Endometrial microvascular endothelial cells (primary cell): ENCODE measurements around the gene ETHE1. TPM values are rescaled to one million over a fixed set of nuclear protein-coding genes. Genes with fewer than 3 reads are reported as not detected.
"Not testable (repeated sequence)": the region's sequence is repeated elsewhere in the genome, so short reads cannot be mapped to it uniquely, and the experiment has no call there.

Source experiments
- in situ Hi-C: cut with HindIII; loops from 2 replicates; pipeline ENCODE4 v1.10.0; 2017; ENCODE audit warnings: low sequenced_read_pairs, low pct_unique_long_range_greater_than_20kb; ENCODE audit errors: inconsistent ontology term
- total RNA-seq: library from RNA; depleted of rRNA; stranded (reverse); fragments of >200 nt; gene quantifications from one replicate; pipeline ENCODE4 v1.2.3, GENCODE V29; 2015; ENCODE audit errors: inconsistent ontology term

The ETHE1 gene
- total RNA-seq, 1 donor from 2014 or later, result 52.6 TPM

DNA sequence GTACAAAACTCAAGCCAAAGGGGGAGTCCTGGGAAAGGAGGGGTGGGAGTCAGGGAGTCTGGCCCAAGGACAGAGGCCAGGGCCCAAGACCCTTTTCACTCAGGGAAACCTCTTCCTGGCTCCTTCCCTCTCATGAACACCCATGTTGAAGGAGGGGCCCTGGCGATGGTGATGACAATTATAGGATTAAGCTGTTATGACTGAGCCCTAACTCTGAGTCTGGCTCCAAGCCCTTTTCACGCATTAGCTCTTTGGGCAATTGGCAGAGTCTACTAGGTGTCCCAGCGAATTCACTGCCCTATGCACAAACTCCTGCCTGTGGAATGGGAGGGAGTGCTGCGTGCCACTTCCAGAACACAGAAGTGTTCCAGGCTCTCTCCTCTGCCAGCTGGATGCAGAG lies 26.7 kb upstream of the ETHE1 start:
- in situ Hi-C loops, result no loop called here

DNA sequence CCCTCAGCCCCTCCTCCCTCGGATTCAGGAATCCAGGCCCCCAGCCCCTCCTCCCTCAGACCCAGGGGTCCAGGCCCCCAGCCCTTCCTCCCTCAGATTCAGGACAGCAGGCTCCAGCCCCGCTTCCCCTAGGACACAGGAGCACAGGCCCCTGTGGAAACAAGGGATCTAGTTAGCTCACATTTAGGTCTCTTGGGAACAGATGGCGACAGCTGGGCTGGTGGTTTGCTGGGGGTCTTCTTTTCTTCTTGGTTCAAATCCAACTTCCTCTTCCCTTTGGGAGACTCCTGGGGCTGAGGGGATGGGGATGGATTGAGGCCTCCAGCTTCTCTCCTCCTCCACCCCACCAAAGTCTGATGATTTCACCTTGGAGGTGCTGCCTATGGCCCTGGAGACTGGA lies 25.6 kb upstream of the ETHE1 start:
- in situ Hi-C loops, result no loop called here

DNA sequence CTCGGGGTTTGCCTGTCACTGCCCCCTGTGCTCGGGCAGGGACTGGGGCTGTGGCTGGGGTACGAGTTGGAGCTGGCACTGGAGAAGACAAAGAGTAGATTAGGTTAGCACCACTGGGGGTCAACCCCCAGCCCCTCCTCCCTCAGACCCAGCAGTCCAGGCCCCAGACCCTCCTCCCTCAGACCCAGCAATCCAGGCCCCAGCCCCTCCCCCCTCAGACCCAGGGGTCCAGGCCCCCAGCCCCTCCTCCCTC lies 25.1 kb upstream of the ETHE1 start:
- in situ Hi-C loops, result no loop called here

DNA sequence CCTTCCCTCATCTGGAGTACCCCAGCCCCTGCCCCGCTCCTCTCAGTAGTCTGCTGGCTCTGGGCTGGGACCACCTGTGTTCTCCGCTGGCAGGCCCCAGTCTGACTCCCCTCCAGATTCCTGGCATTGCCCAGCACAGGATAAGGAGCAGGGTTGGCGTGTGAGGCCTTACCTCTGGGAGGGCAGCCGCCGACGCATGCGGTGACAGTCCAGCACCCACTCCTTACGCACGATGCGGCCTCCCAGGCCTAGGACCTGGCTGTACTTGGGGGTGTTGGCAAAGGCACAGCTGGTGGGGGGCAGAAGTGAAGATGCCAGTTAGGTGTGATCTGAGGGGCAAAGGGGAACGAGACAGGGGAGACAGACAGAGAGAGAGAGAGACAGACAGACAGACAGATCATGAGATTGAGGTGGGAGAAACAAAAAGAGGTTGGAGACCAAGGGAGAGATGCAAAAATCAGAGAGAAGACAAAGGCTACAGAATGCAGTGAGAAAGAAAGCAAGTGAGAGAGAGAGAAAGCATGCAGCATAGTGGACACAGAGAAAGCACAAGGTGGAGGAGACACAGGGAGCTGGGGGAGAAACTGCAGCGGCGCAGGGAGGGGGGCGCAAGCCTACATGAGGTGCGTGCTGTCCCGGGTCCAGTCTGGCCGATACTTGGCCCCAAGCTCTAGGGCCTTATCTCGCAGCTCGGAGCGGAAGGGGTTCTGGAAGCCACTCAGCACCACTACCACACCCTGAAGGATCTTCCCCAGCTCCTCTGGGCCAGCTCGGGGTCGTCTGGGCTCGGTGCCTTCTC lies 24.6 kb upstream of the ETHE1 start:
- in situ Hi-C loops, result no loop called here

DNA sequence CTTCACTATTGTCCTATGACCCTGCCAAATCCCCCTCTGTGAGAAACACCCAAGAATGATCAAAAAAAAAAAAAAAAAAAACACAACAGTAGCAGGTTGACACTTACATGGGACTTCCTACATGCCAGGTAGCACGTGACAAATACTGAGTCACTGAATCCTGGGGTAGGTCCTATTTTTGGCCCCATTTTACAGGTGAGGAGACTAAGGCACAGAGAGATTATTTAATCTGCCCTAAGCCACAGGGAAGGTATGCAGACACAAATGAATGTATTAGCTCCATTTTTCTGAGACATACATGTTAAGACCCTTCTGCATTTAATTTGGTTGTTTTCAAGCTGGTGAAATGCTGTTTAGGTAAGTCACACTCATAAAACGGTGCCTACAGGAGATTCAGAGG lies 21.7 kb upstream of the ETHE1 start:
- in situ Hi-C loops, result no loop called here

DNA sequence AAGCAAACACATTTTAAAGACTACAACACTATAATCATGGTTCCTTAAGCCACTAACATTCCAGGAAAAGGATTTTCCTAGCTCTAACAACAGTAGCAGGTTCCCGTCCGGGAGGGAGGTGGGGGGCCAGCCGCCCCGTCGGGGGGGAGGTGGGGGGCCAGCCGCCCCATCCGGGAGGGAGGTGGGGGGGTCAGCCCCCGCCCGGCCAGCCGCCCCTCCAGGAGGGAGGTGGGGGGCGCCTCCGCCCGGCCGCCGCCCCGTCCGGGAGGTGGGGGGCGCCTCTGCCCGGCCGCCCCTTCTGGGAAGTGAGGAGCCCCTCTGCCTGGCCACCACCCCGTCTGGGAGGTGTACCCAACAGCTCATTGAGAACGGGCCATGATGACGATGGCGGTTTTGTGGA lies 20.9 kb upstream of the ETHE1 start:
- in situ Hi-C loops, result not testable (repeated sequence)

DNA sequence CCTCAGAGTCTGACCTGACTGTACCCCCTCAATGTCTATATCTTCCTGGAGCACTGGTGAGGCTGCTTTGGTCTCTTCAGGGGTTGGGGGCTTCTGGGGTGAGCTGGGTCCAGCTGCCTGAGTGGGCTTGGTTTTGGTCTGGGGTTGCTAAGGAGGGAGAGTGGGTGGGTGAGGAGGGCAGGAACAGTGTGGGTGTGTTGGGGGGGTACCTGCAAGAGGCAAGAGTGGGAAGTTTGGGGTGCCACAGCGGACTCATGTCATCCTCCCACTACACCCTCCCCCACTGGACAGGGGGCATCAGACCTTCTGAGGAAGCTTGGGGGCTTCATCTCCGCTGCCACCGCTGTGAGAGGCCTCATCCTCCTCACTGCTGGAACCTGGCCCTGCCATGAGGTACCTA lies 19.6 kb upstream of the ETHE1 start:
- in situ Hi-C loops, result no loop called here

DNA sequence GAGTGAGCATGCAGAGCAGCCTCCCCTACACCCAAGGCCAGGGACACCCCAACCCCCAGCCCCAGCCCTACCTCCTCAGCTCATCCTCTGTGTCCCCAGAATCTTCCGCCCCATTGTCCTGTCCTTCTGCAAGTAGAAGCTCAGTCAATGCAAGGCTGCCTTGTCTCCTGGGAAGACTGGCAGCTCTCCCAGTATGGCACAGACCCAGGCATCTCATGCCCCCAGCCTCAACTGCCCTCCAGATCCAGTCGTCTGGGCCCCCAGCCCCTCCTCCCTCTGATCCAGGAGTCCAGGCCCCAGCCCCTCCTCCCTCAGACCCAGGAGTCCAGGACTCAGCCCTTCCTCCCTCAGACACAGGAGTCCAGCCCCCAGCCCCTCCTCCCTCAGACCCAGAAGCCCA lies 19.0 kb upstream of the ETHE1 start:
- in situ Hi-C loops, result no loop called here

DNA sequence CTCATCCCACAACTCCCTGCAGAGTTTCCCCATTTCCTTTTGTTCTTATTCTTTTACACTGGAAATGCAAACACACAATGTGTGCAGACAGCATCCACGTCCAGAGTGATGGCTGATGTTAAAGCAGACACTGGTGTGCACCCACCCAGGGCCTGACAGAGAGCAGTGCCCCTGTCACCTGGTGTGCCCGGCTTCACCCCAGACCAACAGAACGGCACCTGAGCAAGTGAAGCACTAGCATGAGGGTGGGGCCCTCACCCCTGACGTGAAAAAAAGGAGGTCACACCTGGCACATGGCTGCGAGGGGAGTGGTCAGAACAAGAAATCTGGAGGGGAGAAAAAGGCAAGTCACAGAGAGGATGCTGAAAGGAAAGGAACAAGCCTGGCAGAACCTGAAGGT lies 18.3 kb upstream of the ETHE1 start:
- in situ Hi-C loops, result no loop called here

DNA sequence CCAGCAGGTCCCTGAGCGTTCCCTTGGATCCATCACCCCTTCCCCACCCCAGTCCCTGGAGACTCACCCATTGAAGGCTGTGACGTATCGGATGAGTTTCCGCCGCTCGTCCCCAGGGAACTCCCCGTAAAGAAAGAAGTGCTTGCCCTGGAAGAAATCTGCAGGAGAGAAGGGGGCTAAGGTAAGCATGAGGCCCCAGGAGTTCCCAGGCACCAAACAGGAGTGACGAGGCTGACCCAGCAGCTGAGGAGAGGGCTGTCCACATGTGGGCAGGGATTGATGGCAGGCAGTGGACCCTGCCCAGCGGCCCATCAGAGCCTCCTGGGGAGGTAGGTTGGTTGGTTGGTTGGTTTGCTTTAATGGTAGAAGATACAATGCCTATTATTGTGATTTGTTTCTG lies 17.1 kb upstream of the ETHE1 start:
- in situ Hi-C loops, result no loop called here

DNA sequence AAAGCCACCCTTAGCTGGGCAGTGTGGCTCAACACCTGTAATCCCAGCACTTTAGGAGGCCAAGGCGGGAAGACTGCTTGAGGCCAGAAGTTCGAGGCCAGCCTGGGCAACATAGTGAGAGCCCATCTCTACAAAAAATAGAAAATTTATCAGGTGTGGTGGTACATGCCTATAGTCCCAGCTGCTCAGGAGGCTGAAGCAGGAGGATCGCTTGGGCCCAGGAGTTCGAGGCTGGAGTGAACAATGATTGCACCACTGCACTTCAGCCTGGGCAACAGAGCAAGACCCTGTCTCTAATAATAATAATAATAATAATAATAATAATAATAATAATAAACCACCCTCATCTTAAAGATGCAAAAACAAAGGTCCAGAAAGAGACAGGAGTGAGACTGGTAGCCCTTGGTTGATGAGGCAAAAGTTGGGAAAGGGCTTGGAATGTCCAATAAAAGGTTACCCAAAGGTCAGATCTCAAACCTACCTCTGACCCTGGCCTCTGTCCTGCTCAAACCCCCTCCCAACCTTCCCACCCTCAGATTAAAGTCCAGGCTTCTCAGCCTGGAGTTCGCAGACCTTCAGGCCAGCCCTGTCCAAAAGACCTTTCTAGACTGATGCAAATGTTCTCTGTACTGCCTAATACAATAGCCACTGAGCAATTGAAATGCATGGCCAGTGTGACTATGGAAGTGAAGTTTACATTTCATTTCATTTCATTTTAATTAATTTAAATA lies 15.1 kb upstream of the ETHE1 start:
- in situ Hi-C loops, result no loop called here

DNA sequence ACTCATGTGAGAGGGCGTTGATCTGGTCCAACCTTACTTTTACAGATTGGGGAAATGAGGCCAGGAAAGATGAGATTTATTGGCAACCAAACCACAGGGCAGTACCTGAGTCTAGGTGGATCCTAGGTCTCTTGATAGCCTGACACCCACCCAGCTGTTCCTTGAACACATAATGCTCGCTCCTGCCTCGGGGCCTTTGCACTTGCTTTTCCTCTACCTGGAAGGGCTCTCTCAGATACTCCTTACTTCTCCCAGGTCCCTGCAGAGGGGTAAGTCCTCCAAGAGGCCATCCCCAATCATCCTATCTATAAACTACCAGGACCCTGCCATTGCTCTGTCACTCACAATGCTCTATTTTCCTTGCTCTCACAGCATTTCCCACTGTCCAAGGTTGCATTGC lies 13.4 kb upstream of the ETHE1 start:
- in situ Hi-C loops, result no loop called here

DNA sequence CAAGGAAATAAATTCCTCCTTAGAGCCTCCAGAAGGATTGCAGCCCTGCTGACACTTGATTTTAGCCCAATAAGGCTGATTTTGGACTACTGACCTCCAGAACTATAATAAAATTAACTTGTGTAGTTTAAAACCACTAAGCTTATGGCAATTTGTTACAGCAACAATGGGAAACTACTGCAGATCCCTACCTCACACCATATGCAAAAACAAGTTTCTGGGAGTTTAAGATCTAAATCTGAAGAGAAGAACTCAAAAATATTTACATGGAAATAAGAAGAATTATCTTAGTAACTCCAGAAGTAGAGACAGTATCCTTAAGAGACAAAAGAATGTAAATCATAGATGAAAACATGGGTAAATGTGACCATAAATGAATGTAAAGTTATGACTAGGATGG lies 11.9 kb upstream of the ETHE1 start:
- in situ Hi-C loops, result no loop called here

DNA sequence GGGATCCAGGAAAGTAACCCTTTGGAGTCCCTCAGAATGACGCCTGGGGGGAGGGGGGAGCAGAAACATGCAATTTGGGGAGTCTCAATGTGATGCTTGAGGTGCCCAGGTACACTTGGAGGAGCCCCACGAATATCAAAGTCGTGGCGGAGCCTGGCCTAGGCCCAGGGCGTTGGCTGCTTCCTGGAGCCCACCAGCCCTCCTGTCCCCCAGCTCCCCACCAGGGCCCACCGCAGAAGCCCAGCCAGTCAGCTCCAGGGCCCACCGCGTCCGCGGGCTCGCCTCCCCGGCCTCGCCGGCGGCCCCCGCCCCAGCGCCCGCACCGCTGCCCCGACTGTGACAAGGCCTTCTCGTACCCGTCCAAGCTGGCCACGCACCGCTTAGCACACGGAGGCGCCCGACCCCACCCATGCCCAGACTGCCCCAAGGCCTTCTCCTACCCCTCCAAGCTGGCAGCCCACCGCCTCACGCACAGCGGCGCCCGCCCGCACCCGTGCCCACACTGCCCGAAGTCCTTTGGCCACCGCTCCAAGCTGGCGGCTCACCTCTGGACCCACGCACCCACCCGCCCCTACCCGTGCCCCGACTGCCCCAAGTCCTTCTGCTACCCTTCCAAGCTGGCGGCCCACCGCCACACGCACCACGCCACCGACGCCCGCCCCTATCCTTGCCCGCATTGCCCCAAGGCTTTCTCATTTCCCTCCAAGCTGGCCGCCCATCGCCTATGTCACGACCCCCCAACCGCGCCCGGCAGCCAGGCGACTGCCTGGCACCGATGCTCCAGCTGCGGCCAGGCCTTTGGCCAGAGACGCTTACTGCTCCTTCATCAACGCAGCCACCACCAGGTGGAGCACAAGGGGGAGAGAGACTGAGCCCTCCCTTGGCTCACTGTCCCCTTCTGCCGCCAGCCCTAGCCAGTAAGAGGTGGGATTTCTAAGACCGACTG lies 8.1 kb upstream of the ETHE1 start:
- in situ Hi-C loops, result no loop called here

DNA sequence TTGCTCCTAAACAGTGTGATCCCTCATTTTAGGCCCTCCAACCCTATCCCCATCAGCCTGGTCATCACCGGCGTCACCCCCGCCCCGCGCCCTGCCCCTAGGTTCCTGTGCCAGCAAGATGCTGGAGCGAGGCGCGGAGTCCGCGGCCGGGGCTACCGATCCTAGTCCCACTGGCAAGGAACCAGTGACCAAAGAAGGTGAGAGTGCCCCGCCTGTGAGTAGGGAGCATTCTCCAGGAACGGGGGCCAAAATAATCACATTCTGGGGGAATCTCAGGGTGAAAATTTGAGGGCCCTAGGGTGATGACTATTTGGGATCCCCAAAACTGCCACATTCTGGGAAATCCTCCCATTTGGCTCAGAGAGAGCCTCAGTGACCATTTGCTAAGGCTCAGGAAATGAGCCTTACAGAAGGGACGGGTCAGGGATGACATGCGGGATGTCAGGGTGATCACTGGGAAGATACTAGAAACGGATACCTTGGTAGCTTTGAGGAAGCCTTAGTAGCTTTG lies 7.4 kb upstream of the ETHE1 start:
- in situ Hi-C loops, result no loop called here

DNA sequence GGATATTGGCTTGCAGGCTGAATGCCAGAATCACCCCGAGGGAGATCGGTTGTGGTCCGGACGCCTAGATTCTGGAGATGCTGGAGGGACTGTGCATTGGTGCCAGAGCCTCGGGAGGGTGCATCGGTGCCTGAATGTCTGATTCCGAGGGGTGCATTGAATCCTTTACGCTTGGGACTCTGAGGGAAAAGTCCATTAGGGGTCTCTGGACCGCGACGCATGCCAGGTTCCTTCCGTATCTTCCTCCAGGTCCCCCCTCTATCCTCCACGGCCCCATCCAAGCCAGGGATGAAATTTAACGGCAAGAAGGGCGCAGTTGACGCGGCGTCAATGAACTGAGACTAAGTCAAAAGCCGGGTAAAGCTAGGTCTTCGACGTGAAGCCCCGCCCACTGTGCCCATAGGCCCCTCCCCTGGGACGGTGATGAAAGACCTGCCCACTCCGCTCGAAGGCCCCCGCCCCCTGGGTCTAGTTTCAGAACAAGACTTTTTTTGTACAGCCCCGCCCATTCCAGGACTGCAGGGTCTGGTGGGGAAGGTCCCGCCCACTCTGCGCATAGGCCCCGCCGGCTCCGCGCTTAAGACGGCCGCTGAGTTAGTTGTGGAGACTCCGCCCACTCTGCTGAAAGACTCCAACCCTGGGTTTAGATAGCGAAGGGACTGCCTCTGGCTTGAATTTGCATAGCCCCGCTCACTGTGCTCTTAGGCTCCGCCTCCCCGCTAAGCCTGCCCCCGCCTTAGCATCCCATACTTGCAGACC lies 6.7 kb upstream of the ETHE1 start:
- in situ Hi-C loops, result no loop called here

DNA sequence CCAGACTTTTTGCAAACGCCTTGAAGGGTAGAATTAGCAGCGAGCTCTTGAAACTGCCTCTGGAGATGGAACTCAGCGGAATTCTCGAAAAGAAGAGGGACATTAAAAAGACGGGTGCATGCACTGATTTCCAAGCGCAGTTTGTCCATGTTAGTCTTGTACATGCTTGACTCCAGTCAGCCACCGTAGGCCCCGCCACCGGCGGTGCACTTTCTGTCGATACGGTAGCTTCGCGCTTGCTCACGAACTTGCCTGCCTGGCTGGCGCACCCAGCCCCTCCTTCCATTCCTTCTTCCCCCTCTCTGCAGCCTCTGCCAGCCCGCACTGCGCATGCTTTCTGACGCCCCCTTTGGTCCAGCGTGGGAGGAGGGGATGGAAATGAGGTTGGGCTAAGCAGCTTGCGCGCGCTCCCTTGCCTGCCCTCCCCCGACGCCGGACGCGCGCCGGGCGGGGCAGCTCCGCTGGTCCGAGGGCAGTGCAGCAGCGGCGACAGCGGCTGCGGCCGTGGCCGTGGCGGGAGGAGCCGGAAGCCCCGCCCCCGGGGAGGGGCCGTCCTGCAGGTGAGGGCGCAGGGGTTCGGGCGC lies 6.1 kb upstream of the ETHE1 start, which contains the start of gene ZNF575:
TSS of gene ZNF575 (plus strand) at position 227 of the 584 bp plus-strand sequence. CDS start 1,235 bp downstream, outside the sequence.
- in situ Hi-C loops, result no loop called here

DNA sequence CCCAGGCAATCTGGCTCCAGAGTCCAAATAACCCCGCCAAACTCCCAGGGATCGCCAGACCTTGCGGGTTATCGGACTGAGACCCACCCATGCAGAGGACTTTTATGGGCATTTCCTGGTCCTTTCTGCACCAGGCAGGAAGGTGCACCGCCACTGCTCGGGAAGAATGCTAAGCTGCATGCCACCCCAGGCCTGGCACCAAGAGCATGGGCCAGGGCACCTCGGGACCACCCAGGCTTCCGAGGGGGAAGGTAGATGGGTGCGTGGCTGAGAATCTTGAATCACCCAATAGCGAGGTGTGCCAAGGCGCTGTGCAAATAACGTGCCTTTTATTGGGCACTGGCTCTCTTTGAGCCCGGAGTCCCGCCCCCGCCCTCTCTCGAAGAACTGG lies 5.6 kb upstream of the ETHE1 start:
- in situ Hi-C loops, result no loop called here
